ENCODE data around the gene PLEKHA5. TPM values are rescaled to one million over a fixed set of nuclear protein-coding genes. Genes with fewer than 3 reads are reported as not detected.
"Not testable (repeated sequence)": the region's sequence is repeated elsewhere in the genome, so short reads cannot be mapped to it uniquely, and the experiment has no call there.

The PLEKHA5 gene
- total RNA-seq, 4 donors from 2014 or later: 12.6 to 195 (median 49.6) TPM

DNA sequence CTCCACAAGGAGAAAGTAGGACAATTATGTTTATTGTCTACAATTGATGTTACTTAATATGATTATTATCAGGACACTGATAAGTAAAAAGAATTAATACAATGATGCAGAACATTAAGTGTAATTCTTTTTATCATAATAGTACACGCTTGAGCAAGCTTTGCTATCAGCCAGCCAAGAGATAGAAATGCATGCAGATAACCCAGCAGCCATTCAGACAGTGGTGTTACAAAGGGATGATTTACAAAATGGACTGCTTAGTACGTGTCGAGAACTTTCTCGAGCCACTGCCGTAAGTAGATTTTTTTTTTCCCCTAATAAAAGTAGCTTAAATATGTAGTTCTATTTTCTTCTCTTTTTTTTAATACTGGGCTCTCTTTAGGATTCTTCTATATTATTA lies 192.8 kb downstream of the PLEKHA5 start:
- Histone ChIP-seq H3K27me3 (no peaks in the 10 kb centered on the region), H3K4me3 (no peak overlapping the region), H3K36me3 (no peaks in the 10 kb centered on the region), H3K27ac (no peak overlapping the region), H3K9me3 (no peaks in the 10 kb centered on the region), H3K4me1 (no peaks in the 10 kb centered on the region)
- no peak for DNase-seq
- intact Hi-C loops (cut with DNase I; ENCODE audit: low total_unique reads): no loop called here
- TF ChIP-seq, protein P1, sequence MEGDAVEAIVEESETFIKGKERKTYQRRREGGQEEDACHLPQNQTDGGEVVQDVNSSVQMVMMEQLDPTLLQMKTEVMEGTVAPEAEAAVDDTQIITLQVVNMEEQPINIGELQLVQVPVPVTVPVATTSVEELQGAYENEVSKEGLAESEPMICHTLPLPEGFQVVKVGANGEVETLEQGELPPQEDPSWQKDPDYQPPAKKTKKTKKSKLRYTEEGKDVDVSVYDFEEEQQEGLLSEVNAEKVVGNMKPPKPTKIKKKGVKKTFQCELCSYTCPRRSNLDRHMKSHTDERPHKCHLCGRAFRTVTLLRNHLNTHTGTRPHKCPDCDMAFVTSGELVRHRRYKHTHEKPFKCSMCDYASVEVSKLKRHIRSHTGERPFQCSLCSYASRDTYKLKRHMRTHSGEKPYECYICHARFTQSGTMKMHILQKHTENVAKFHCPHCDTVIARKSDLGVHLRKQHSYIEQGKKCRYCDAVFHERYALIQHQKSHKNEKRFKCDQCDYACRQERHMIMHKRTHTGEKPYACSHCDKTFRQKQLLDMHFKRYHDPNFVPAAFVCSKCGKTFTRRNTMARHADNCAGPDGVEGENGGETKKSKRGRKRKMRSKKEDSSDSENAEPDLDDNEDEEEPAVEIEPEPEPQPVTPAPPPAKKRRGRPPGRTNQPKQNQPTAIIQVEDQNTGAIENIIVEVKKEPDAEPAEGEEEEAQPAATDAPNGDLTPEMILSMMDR (IDR thresholded peaks at IDR 0.05): no peak
- no peak for TF ChIP-seq POLR2A (IDR thresholded peaks at IDR 0.05)

DNA sequence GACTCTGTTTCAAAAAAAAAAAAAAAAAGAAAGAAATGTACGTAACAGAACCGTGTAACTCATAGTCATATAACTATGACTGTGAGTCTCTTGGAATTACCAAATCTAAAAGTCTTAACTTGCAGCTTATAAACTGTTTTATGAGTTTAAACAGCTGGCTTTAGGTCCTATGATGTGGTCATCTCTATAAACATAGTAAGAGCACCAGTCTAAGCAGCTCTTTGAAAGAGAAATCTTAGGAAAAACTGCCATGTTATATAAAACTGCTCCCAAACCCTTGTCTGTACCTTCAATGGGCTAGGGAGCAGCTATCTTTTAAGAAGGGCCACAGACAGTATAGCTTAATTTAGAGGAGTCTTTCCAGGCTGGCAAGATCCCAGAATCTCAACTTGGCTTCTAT lies 194.3 kb downstream of the PLEKHA5 start:
- TF ChIP-seq, protein P1 (IDR thresholded peaks at IDR 0.05): no peak
- TF ChIP-seq POLR2A (IDR thresholded peaks at IDR 0.05): no peak
- intact Hi-C loops (cut with DNase I; ENCODE audit: low total_unique reads): no loop called here
- no peak overlapping the region for H3K27ac ChIP-seq
- H3K27me3 ChIP-seq: no peaks in the 10 kb centered on the region
- H3K9me3 ChIP-seq: no peaks in the 10 kb centered on the region
- DNase-seq: no peak
- H3K4me3 ChIP-seq: no peak overlapping the region
- H3K36me3 ChIP-seq: no peaks in the 10 kb centered on the region
- no peaks in the 10 kb centered on the region for H3K4me1 ChIP-seq

DNA sequence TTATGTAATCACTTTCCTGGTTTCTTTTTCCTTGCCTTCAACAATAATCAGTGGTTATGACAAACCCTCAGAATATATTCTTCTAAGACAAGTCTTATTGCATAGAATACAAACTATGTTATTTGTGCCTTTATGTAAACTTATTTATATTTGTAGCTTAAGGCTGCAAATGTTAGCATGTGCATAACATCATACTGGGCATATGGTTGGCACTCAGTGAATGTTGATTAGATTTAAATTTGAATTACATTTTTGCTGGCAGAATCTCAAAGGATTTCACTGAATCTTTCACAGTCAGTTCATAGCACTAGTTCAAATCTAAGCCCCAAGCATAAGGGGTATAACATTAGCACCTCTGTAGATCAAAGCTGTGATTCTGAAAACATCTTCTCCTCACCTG lies 196.6 kb downstream of the PLEKHA5 start:
- TF ChIP-seq POLR2A (IDR thresholded peaks at IDR 0.05): no peak
- TF ChIP-seq, protein P1 (IDR thresholded peaks at IDR 0.05): no peak
- no peaks in the 10 kb centered on the region for H3K4me1 ChIP-seq
- H3K9me3 ChIP-seq: no peaks in the 10 kb centered on the region
- no peak overlapping the region for H3K4me3 ChIP-seq
- no peaks in the 10 kb centered on the region for H3K27me3 ChIP-seq
- DNase-seq: no peak
- H3K27ac ChIP-seq: no peak overlapping the region
- intact Hi-C loops (cut with DNase I; ENCODE audit: low total_unique reads): no loop called here
- H3K36me3 ChIP-seq: no peaks in the 10 kb centered on the region

DNA sequence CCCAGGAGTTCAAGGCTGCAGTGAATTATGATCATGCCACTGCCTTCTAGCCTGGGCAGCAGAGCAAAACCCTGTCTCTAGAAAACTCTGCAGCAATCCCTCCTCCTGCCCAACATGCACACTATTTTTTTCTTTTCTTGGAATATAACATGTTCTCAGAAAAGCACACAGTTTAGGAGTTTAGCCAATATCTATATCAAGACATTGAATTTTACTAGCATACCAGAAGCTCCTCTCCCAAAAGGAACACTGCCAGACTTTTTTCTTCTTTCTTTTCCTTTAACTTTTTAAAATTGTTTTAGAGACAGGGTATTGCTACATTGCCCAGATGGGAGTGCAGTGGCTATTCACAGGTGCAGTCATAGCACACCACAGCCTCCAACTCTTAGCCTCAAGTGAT lies 202.7 kb downstream of the PLEKHA5 start:
- TF ChIP-seq, protein P1 (IDR thresholded peaks at IDR 0.05): no peak
- TF ChIP-seq POLR2A (IDR thresholded peaks at IDR 0.05): no peak
- H3K27ac ChIP-seq: no peak overlapping the region
- intact Hi-C loops (cut with DNase I; ENCODE audit: low total_unique reads): no loop called here
- H3K4me3 ChIP-seq: no peak overlapping the region
- no peak for DNase-seq
- no peaks in the 10 kb centered on the region for H3K36me3 ChIP-seq
- H3K27me3 ChIP-seq: no peaks in the 10 kb centered on the region
- no peaks in the 10 kb centered on the region for H3K9me3 ChIP-seq
- no peaks in the 10 kb centered on the region for H3K4me1 ChIP-seq

DNA sequence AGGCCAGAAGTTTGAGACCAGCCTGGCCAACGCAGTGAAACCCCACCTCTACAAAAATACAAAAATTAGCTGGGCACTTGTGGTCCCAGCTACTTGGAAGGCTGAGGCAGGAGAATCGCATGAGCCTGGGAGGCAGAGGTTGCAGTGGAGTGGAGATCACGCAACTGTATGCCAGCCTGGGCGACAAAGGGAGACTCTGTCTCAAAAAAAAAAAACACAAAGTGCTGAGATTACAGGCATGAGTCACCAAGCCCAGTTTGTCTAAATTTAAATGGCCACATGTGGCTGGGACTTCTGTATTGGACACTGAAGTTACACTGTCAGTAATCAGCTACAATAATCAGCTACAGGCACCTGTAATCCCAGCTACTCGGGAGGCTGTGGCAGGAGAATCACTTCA lies 208.9 kb downstream of the PLEKHA5 start:
- Histone ChIP-seq H3K9me3 (peaks cover 0 to 8% of the 10 kb centered on the region in 2 donors), H3K27ac (no peak overlapping the region), H3K36me3 (no peaks in the 10 kb centered on the region), H3K4me1 (no peaks in the 10 kb centered on the region), H3K4me3 (no peak overlapping the region), H3K27me3 (no peaks in the 10 kb centered on the region)
- TF ChIP-seq, protein P1 (IDR thresholded peaks at IDR 0.05): no peak
- TF ChIP-seq POLR2A (IDR thresholded peaks at IDR 0.05): no peak
- intact Hi-C loops (cut with DNase I; ENCODE audit: low total_unique reads): no loop called here
- DNase-seq: no peak

DNA sequence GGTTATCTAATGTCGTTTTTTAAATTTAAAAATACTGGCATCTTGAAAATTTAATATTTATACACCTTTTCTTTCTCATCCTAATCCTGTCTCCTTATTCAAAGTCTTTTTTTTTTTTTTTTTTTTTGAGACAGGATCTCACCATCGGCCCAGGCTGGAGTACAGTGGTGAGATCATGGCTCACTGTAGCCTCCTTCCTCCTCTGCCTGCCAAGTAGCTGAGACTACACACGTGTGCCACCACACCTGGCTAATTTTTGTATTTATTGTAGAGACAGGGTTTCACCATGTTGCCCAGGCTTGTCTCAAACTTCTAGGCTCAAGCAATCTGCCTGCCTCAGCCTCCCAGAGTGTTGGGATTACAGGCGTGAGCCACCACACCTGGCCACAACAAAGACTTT lies 221.3 kb downstream of the PLEKHA5 start:
- H3K36me3 ChIP-seq; H3K9me3 ChIP-seq; H3K27ac ChIP-seq; intact Hi-C loops (cut with DNase I; ENCODE audit: low total_unique reads); H3K4me3 ChIP-seq; DNase-seq; H3K4me1 ChIP-seq; H3K27me3 ChIP-seq: not testable (repeated sequence)
